Uterus (tissue), 2 donors: ENCODE results near the gene LMNB1.
"Not testable (repeated sequence)": the region's sequence is repeated elsewhere in the genome, so short reads cannot be mapped to it uniquely, and the experiment has no call there.

ENCODE experiments used
- CTCF ChIP-seq, 4 experiments: fragments of 200-600 bp in 2 of 4; fragments of 450-650 bp in 2 of 4; sonication (generic) in 2 of 4; IDR thresholded peaks; one replicate each; pipeline ENCODE4 v1.5.1; 2016 to 2019; ENCODE audit warnings: antibody characterized with exemption in 4 of 4, mild to moderate bottlenecking in 2 of 4, moderate library complexity in 1 of 4
- POLR2A ChIP-seq, 2 donors: fragments of 450-650 bp; IDR thresholded peaks; one replicate each; pipeline ENCODE4 v1.6.1; 2016; ENCODE audit warnings: antibody characterized with exemption in 2 of 2, mild to moderate bottlenecking in 1 of 2, moderate library complexity in 1 of 2

- TF ChIP-seq CTCF, POLR2A (IDR thresholded peaks at IDR 0.05): not testable (repeated sequence)
Observed at GRCh38 chr5:126839407-126839806, 62.5 kb downstream of the LMNB1 start.
